Middle frontal gyrus (tissue), 1 donor: ENCODE results near the gene CEP72.

Source experiments
- DNase-seq: peaks from one replicate; pipeline ENCODE4 v3.0.0-alpha.2; 2015; ENCODE audit warnings: low spot score; ENCODE audit errors: extremely low spot score

Gene CEP72

DNA sequence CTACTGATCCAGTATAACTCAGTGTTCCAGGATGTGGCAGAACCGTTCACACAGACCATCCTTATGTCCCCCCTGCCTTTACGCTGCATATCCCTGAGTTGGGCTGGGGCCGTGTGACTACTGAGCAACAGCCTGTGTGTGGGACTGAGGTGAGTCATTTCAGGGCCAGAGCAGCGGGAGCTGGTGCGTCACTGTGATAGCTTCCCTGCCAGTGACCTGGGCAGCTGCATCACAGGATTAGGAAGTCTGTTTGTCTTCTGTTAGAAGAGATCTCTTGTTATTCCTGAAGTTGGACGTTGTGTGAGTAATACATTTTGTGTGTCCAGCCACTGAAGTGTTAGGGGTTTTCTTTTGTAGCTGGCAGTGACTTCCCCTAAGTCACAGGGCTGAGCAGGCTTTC lies 45.4 kb downstream of the CEP72 start:
- DNase-seq: no peak

DNA sequence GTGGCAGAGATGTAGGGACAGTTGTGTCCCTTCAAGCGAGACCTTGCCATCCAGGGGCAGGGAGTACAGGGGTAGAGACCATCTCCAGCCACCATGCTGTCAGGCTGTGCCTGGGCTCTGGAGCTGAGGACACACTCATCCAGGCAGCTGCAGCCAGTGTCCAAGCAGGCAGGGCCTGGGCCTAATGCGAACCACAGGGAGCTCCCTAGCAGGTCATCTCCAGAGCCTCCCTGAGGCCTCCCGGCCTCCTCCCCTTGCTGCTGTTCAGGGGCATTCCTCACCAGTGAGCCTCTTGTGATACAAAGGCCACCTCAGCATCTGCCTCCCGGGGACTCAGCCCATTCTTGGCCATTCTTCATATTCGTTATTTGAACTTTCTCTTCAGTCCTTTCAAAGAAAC lies 46.0 kb downstream of the CEP72 start:
- DNase-seq: no peak

DNA sequence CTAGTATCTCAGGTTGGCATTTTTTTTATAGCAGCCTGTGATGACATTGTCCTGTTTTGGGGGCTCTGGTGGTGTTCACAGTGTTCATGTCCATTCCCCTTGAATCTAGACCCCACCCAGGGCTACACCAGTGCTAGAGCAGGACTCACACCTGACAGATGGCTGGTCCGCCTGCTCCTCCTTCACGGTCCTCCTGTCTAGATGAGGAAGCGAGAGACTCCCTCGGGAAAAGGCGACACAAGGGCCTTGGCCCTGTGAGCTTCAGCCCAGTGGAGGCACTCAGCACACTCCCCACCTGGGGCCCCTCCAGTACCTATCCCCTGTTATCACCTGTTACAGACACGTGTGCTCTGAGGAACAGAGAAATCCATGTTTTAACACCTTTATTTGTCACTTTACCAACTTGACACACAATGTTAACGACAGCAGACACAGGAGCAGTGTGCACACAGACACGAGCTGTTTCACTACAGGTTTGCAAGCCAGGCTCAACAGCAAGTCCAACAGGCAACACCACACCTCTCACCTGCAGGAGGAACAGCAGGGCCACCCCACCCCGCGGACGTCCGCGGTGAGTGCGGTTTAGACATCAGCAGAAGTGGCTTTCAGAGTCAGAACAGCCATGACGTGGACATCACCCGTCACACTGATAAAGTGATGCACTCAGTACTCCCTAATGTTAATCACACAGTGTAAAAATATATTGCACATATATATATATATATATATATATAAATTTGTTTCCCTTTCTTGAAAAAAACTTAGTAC lies 47.5 kb downstream of the CEP72 start:
- DNase-seq: no peak

DNA sequence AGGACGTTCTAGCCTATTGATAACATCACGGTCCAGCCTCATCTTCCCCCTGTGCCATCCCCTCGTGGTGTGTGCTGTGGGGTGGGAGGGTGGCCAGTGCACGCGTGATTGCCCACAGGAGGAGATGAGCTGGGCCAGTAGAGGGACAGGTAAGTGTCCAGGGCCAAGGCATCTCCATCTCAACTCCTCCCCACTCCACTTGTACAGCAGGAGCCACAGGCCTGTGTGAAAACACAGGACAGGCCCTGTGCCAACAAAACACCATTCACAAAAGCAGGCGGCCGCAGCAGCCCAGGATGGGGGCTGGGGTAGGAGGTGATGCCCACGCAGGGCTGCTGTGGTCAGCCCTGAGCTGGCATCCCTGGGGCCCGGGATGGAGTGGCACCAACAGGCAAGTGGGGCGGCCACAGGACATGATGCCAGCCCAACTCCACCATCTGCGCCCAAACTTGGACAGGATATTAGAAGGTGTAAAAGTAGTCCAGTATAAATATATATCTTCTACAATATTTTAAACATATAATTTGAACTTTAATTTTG lies 48.4 kb downstream of the CEP72 start:
- DNase-seq: no peak

DNA sequence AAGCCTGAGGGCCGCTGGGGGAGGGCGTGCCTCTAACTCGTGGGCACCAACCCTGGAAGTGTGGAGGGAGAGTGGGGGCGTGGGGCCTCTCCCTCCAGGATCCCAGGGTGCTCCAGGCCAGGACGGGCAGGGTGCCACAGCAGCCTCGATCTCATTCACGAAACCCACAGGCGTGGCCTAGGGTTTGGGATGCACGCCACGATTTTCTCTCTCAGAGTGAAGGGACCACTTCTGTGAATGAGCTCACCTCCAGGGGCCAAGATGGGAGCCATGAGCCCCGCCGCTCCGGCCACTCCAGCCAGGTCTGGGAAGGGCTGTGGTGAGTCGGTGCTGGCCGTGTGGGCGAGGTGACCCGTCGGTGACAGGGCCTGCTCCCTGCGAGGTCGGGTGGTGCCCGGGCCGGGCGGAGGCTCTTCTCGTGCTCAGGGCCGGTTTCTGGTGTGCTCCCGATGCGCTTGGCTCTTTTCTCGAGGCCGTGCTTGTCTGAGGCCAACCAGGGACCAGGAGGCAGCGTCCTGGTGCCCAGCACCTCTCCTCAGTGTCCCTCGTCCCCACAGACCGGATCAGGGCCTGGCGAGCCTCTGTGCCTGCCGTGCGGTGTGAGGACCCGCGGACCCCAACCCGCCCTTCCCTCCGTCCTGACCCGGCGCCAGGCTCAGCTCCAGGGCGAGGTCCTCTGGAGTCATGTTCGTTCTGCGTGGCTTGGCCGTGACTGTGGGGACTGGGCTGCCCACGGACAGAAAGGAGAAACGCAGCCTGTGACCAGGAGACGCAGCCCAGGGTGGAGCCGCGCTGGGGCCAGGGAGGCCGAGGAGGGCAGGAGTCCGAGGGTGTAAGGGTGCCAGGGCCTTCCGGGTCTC lies 50.0 kb downstream of the CEP72 start:
- DNase-seq: no peak

DNA sequence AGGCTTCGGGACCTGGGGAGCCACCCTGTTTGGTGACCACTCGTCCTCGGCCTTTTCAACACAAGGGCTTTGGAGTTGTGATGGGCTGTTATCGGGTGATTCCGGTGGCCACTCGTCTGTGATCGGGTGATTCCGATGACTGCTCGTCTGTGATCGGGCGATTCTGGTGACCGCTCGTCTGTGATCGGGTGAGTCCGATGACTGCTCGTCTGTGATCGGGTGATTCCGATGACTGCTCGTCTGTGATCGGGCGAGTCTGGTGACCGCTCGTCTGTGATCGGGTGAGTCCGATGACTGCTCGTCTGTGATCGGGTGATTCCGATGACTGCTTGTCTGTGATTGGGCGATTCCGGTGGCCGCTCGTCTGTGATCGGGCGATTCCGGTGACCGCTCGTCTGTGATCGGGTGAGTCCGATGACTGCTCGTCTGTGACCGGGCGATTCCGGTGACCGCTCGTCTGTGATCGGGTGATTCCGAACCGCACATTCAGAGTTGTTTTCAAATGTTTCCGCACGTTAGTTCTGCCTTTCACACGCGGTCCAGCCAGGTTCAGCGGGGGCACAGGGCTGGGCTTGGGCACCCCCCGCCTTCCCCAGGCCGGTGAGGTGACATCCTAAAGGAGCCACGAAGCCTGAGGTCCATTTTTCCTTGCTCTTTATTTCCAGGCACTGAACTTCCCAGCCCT lies 50.8 kb downstream of the CEP72 start:
- no peak for DNase-seq

DNA sequence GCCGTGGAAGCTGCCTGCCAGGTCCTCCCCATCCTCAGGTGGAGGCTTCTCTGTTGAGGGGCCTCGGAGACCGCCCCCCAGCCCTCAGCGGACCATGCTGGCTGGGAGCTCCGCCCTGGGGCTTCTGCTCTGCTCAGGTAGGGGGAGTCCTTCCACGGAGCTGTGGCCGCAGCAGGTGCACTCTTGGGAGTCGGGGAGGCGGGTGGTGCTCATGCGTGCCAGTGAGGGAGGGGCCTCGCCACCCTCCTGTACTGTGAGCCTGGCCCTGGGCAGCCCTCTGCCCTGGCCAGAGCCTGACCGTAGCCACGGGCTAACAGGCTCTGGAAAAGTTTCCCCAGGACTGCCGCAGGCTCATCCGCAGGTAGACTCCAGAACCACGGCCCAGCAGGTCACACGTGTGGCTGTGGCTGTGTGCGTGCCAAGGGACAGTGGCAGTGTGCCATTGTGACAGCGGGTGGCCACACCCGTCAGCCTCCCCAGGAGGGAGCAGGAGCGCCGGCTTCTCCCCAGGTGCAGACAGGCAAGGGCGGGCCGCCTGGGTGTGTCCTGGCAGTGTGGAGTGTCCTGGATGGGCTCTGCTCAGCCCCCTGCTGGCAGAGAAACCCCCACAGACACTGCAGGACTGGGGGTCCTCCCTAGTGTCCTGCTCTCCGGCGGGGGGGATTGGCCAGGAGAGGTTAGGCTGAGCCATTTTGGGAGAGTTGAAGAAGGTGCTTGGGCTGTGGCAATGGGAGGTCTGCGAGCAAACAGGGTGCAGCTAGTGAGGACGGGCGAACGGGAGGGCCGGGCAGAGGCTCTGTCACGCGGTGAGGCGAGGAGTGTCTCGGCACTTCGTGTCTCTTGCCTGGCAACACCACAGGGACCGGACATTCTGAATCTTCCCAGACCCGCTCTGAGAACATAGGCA lies 51.5 kb downstream of the CEP72 start:
- DNase-seq: no peak

DNA sequence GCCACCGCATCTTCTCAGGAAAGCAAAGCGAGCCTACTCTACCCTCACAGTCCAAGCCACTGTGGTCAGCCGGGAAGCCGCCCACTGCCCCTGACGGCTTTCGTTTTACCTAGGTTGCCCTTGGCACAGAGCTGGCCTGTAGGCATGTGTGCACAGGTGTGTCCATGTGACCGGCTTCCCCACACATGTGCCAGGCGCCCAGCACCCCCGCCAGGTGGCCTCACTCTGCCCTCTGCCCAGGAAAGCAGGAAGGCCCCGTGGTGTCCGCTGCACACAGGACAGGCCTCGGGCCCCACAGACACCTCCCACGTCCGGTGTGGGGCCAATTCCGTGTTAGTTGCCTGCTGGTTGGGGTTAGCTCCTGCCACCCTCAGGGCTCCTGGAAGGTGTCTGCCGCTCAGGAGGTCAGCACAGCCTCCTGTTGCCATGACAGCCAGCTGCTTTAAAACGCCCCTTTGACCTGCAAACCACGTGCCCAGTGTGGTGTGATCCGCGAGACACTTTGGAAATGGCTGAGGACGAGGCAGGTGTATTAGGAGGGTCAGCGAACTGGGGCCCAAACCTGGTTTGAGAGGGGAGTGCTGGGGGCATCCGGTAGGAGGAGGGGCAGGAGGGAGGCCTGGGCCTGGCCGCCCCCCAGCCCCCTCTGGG lies 52.3 kb downstream of the CEP72 start:
- no peak for DNase-seq

DNA sequence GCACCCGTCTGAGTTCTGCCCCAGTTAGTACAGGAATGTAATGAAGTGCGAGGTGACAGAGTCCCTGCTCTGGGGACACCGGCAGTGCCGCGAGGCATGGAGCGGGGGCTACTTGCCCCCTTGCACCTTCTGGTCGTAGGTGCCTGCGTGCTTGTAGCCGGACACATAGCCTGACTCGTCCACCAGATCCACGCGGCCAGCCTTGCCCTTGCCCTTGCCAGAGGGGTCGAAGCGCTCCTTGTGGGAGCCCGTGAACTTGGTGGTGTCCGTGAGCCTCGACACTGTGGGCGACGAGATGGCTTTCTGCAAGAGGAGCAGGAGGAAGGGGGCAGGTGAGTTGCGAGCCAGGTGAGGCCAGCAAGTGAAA lies 52.8 kb downstream of the CEP72 start:
- DNase-seq: no peak

DNA sequence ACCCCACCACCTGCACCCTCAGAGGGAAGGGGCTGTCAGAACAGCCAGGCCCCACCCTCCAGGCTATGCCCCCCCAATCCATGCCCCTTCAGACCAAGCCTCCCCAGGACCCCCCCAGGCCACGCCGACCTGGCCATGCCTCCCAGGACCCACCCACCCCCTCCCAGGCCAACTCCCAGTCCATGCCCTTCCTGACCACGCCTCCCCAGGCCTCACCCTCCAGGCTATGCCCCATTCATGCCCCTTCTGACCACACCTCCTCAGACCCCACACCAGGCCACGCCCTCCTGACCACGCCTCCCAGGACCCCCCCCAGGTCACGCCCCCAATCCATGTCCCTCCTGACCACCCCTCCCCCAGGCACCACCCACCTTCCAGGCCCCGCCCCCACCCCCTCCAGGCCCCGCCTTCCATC lies 53.4 kb downstream of the CEP72 start:
- no peak for DNase-seq

DNA sequence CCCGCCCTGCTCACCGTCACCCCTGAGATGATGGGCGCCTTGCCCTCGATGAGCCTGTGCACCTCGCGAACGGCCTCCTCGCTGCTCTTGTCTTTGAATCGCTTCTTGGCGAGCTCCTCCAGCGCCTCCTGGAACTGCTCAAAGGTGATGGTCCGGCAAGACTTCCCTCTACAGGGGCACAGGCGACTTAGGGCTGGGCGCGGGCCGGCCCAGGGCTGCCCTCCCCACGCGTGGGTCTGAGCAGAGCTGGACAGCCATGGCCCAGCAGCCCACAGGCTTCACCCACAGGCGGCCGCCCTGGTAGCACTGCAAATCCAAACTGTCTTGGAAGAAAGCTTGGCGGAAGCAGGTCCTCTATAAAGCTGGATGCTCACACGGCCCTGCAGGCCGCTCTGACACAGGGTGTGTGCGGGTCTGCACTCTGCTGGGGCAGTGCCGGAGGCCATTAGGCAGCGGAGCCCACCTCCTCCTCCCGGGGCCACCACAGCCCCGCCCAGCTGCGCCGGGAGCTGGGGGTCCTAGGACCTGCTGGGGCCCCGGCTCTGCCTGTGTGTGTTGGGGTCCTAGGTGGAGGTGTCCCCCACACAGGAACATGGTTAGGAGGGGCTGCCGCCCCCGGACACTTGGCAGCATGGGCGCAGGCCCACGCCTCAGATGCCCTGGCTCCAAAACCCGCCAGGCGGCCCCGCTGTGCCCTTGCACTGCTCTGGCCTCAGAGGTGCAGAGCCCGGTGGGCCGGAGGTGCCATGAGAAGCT lies 54.0 kb downstream of the CEP72 start:
- DNase-seq: no peak

DNA sequence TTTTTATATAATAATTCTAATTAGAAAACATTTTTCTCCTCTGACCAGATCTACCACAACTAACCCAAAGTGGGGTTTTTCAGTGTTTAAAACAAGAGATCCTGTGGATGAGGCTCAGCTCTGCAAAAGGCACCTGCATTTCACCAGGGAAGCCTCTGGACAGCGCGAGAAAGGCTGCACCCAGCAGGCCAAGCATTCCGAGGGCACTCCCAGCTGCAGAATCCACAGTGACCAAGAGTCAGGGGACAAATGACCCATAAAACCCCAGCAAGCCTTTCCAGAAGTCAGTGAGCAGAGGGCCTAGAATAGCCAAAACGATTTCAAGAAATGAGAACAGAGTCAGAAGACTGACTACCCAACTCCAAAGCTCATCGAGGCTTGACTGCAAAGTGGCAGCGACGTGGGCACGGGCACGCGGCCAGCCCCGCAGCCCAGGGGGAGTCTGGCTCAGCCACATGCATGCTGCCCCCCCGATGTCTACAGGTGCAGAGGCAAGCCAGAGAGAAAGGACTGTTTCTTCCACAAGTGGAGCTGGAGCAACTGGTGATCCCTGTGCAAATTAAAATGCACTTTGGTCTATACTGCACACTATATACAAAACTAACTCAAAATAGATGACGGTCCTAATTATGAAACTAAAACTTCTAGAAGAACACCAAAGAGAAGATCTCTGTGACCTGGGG lies 54.8 kb downstream of the CEP72 start:
- DNase-seq: no peak

DNA sequence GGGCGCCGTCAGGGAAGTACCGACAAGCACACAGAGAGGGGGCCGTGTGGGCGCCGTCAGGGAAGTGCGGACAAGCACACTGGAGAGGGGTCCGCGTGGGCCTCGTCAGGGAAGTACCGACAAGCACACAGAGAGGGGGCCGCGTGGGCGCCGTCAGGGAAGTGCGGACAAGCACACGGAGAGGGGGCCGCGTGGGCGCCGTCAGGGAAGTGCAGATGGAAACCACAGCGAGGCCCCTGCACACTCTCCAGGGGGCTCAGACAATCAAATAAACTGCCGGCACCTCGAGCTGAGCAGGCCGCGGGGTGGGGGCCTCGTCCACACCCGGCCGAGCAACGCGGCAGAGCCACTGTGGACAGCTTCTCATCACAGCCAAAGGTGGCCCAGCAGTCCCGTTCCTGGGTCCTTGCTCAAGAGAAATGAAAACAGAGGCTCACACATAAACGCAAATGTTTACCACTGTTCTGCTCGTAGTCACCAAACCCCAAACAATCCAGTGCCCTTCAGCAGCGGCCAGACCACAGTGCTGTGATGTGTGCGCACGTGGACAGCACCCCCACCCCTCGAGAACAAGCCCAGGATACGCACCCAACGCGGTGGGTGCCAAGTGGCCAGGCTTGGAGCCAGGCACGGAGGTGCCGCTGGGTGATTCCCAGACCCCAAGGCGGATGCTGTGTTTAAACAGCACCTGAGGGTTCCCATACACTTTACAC lies 56.3 kb downstream of the CEP72 start:
- DNase-seq: no peak

DNA sequence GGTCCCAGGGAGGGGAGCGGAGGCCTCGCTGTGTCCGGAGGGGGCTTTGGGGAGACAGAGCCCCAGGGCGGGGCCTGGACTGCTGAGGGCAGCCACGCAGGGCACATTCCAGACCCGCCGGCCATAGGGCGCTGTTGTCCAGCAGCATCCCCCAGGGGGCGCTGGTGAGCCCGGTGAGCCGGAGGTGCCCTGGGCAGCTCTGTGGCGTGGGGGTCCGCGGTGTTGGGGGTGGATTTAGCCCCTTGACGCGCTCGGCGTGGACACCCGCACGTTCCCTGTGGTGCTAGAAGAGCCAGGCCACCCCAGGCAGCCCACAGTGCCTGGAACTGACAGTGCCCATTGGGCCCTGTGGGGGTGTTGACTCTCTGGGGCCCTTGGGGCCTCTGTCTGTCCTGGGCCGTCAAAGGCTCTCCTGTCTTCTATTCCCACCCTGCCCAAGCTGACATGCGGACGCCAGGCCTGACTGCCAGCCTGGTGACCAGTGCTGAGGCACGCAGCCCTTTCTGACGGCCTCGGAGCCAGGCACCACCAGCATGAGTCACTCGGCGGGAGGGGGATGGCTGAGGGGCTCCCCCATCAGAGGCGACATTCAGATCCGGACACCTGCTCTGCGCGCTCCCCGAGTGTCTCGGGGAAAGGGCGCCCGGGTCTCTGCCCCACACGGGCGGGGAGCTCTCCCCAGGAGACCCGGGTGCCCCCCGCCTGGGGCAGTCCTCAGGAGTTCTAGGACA lies 57.1 kb downstream of the CEP72 start:
- peak; percentile 80 for DNase-seq

DNA sequence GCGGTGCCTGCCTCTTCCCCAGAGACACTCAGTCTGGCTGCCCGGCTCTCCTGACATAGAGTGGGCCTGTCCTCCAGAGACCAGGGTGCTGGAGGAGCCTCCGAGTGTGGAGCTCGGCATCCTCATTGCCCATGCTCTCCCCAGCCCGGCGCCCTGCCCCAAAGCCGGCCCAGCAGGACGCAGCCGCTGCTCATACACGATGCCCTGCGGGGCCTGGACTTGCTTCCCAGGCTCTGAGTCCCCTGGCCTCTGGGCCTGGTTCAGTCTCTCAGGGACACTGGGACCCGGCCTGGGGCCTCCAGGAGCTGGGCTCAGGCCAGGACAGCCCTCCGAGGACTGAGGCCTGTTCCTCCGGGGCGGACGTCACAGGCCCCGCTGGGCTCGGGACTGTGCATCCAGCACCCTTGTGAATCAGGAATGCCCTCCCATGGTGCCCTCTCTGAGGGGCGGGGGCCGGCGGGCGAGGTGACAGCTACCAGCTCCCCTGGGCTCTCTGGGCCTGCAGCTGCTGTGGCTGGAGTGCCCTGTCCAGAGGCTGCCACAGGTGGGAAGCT lies 57.8 kb downstream of the CEP72 start:
- no peak for DNase-seq

DNA sequence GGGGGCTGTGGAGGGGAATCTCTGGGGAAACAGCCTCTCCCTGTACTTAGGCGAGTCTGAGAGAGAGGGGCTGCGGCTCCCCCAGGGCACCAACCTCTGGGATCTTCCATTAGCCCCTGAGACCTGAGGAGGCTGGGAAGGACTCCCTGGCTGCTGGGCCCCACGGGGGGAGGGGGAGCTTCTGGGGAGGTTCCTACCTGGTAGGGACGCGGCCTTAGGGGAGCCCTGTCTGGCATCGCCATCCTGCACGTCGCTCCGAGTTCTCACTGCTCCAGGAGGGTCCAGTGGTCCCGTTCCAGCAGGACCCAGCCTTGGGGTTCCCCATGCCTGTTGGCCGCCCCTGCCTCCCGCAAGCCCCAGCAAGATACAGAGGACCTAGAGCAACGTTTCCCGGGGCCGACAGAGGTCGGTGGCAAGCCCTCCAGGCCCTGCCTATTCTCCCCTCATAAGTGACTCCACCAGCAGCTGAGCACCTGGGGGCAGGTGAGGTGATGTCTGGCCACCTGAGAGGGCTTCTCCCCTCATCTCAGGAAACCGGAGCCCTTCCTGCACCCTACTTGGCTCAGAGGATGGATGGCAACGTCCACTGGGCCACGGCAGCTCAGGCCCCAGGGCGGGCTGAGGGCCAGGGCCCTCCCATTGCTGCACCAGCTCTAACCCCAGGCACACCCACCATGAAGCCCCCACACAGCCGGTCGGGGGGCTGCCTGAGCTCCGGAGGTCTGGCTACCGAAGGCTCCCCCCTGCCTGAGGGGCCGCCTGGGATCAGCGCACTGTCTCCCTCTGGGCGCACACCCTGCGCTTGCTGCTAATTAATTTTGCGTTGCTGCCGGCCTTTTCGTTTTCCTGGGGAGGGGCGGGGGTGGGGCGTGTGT lies 58.5 kb downstream of the CEP72 start:
- no peak for DNase-seq
